ENCODE data around the gene ATXN1.
"Not testable (repeated sequence)": the region's sequence is repeated elsewhere in the genome, so short reads cannot be mapped to it uniquely, and the experiment has no call there.

ATXN1 gene

DNA sequence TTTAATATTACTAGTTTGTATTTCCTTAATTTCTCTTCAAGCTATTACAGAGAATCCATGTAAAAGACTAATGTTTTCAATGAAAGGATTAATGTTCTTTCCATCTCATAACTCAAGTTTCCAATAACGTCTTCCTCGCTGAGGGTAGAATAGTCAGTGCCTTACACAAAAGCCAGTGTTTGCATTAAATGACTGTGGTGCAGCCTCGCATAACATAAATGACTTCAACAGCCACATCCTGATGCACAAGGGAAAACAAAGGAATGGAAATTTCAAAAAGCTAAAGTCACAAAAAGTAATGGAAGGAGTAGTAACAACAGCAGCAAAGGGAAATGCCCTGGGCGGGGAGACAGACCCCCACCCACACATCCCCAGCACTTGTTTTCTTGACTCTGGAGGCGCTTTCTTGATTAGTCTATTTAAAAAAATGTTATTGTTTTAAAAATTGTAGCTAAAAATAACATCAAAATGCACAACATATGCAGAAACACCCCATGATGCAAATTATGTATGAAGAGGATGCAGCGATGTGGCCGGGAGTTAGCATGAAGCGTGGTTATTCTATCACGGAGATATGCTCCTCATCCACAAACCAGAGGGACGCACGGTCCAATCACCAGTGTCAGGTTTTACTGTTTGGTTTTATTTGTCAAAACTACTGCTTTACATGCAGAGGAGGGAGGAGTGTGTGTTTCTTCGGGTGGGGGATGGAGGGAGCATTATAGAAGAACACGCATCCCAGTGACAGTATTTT is 294.3 kb downstream of the ATXN1 start:
- Histone ChIP-seq H3K4me1 (ENCODE audit: control insufficient read depth, insufficient read depth, low read length) (peaks cover 2% of the 10 kb centered on the region; the same call in 1 of the 2 replicates), H3K27ac (ENCODE audit: low read length) (no peak overlapping the region), H3K9me3 (ENCODE audit: control insufficient read depth, insufficient read depth, low read length) (no peaks in the 10 kb centered on the region), H3K36me3 (ENCODE audit: control insufficient read depth, insufficient read depth, low read length) (no peaks in the 10 kb centered on the region), H3K27me3 (ENCODE audit: control insufficient read depth, insufficient read depth, low read length) (no peaks in the 10 kb centered on the region), H3K4me3 (ENCODE audit: low read length) (no peak overlapping the region)
- WGBS (ENCODE audit: insufficient coverage, insufficient read length), result no CpG with 5 or more reads among the region's 13 CpGs
- DNase-seq (ENCODE audit: low read depth, low spot score), result no peak

DNA sequence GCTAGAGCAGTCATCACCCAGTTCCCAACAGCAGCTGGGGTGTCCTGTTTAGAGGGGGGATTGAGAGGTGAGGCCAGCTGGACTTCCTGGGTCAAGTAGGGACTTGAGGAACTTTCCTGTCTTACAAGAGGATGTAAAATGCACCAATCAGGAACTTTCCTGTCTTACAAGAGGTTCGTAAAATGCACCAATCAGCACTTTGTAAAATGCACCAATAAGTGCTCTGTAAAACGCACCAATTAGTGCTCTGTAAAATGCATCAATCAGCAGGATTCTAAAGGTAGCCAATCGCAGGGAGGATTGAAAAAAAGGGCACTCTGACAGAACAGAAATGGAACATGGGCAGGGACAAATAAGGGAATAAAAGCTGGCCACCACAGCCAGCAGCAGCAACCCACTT is 297.2 kb downstream of the ATXN1 start:
- peaks cover 2% of the 10 kb centered on the region; the same call in 1 of the 2 replicates for H3K4me1 ChIP-seq (ENCODE audit: control insufficient read depth, insufficient read depth, low read length)
- H3K4me3 ChIP-seq (ENCODE audit: low read length), result no peak overlapping the region
- H3K27ac ChIP-seq (ENCODE audit: low read length), result no peak overlapping the region
- no peak for DNase-seq (ENCODE audit: low read depth, low spot score)
- H3K9me3 ChIP-seq (ENCODE audit: control insufficient read depth, insufficient read depth, low read length), result no peaks in the 10 kb centered on the region
- H3K36me3 ChIP-seq (ENCODE audit: control insufficient read depth, insufficient read depth, low read length), result no peaks in the 10 kb centered on the region
- WGBS (ENCODE audit: insufficient coverage, insufficient read length), result no CpG with 5 or more reads among the region's 3 CpGs
- H3K27me3 ChIP-seq (ENCODE audit: control insufficient read depth, insufficient read depth, low read length), result no peaks in the 10 kb centered on the region

- H3K4me3 ChIP-seq (ENCODE audit: low read length); DNase-seq (ENCODE audit: low read depth, low spot score); H3K27ac ChIP-seq (ENCODE audit: low read length); H3K27me3 ChIP-seq (ENCODE audit: control insufficient read depth, insufficient read depth, low read length); H3K36me3 ChIP-seq (ENCODE audit: control insufficient read depth, insufficient read depth, low read length); H3K9me3 ChIP-seq (ENCODE audit: control insufficient read depth, insufficient read depth, low read length); H3K4me1 ChIP-seq (ENCODE audit: control insufficient read depth, insufficient read depth, low read length): not testable (repeated sequence)
- WGBS (ENCODE audit: insufficient coverage, insufficient read length), result no CpG with 5 or more reads among the region's 4 CpGs
These were observed 298.0 kb downstream of the ATXN1 start for GRCh38 chr6:16463246-16463645.

- Histone ChIP-seq H3K27me3 (ENCODE audit: control insufficient read depth, insufficient read depth, low read length) (no peaks in the 10 kb centered on the region), H3K4me1 (ENCODE audit: control insufficient read depth, insufficient read depth, low read length) (no peaks in the 10 kb centered on the region), H3K9me3 (ENCODE audit: control insufficient read depth, insufficient read depth, low read length) (no peaks in the 10 kb centered on the region), H3K4me3 (ENCODE audit: low read length) (no peak overlapping the region), H3K36me3 (ENCODE audit: control insufficient read depth, insufficient read depth, low read length) (no peaks in the 10 kb centered on the region), H3K27ac (ENCODE audit: low read length) (no peak overlapping the region)
- no peak for DNase-seq (ENCODE audit: low read depth, low spot score)
- WGBS (ENCODE audit: insufficient coverage, insufficient read length), result no CpG with 5 or more reads among the region's 6 CpGs
These were observed 299.8 kb downstream of the ATXN1 start for GRCh38 chr6:16461491-16461890.

DNA sequence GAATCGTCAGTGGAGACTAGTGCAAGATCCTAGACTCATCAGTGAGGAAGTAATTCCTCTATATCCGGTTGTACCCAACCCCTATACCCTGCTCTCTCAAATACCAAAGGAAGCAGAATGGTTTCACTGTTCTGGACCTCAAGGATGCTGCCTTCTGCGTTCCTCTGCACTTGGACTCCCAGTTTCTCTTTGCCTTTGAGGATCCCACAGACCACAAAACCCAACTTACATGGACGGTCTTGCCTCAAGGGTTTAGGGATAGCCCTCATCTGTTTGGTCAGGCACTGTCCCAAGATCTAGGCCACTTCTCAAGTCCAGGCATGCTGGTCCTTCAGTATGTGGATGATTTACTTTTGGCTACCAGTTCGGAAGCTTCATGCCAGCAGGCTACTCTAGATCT is 301.8 kb downstream of the ATXN1 start:
- not testable (repeated sequence) for H3K27me3 ChIP-seq (ENCODE audit: control insufficient read depth, insufficient read depth, low read length); DNase-seq (ENCODE audit: low read depth, low spot score); H3K4me3 ChIP-seq (ENCODE audit: low read length); H3K9me3 ChIP-seq (ENCODE audit: control insufficient read depth, insufficient read depth, low read length); H3K27ac ChIP-seq (ENCODE audit: low read length); H3K4me1 ChIP-seq (ENCODE audit: control insufficient read depth, insufficient read depth, low read length); H3K36me3 ChIP-seq (ENCODE audit: control insufficient read depth, insufficient read depth, low read length)
- no CpG with 5 or more reads among the region's 5 CpGs for WGBS (ENCODE audit: insufficient coverage, insufficient read length)

GRCh38 chr6:16452348-16452747 is 308.9 kb downstream of the ATXN1 start:
- Histone ChIP-seq H3K36me3 (ENCODE audit: control insufficient read depth, insufficient read depth, low read length) (no peaks in the 10 kb centered on the region), H3K27ac (ENCODE audit: low read length) (no peak overlapping the region), H3K4me3 (ENCODE audit: low read length) (no peak overlapping the region), H3K27me3 (ENCODE audit: control insufficient read depth, insufficient read depth, low read length) (no peaks in the 10 kb centered on the region), H3K4me1 (ENCODE audit: control insufficient read depth, insufficient read depth, low read length) (no peaks in the 10 kb centered on the region), H3K9me3 (ENCODE audit: control insufficient read depth, insufficient read depth, low read length) (no peaks in the 10 kb centered on the region)
- no CpG with 5 or more reads among the region's 2 CpGs for WGBS (ENCODE audit: insufficient coverage, insufficient read length)
- DNase-seq (ENCODE audit: low read depth, low spot score), result no peak

DNA sequence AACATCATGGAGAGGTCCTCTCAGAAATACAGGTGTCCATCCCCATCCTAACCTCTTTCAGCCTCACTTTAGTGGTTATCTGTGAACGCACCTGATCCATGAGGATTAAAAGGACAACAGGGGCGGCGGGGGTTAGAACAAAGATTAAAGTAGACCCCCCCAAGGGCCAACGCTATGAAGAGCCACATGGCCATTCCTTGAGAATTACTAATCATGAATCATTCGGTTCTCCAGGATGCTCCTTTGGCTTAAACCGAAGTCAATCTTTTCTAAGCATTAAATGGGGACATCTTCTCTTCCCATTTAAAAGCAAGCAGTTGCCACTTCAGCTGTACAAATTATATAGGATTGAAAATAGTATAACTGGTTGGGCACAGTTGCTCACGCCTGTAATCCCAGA is 310.4 kb downstream of the ATXN1 start:
- Histone ChIP-seq H3K9me3 (ENCODE audit: control insufficient read depth, insufficient read depth, low read length) (no peaks in the 10 kb centered on the region), H3K27ac (ENCODE audit: low read length) (no peak overlapping the region), H3K27me3 (ENCODE audit: control insufficient read depth, insufficient read depth, low read length) (no peaks in the 10 kb centered on the region), H3K4me3 (ENCODE audit: low read length) (no peak overlapping the region), H3K36me3 (ENCODE audit: control insufficient read depth, insufficient read depth, low read length) (no peaks in the 10 kb centered on the region), H3K4me1 (ENCODE audit: control insufficient read depth, insufficient read depth, low read length) (no peaks in the 10 kb centered on the region)
- no CpG with 5 or more reads among the region's 7 CpGs for WGBS (ENCODE audit: insufficient coverage, insufficient read length)
- no peak for DNase-seq (ENCODE audit: low read depth, low spot score)

GRCh38 chr6:16450285-16450684 is 311.0 kb downstream of the ATXN1 start:
- no peak for DNase-seq (ENCODE audit: low read depth, low spot score)
- Histone ChIP-seq H3K4me1 (ENCODE audit: control insufficient read depth, insufficient read depth, low read length) (no peaks in the 10 kb centered on the region), H3K9me3 (ENCODE audit: control insufficient read depth, insufficient read depth, low read length) (no peaks in the 10 kb centered on the region), H3K27me3 (ENCODE audit: control insufficient read depth, insufficient read depth, low read length) (no peaks in the 10 kb centered on the region), H3K36me3 (ENCODE audit: control insufficient read depth, insufficient read depth, low read length) (no peaks in the 10 kb centered on the region), H3K27ac (ENCODE audit: low read length) (no peak overlapping the region), H3K4me3 (ENCODE audit: low read length) (no peak overlapping the region)
- no CpG with 5 or more reads among the region's 3 CpGs for WGBS (ENCODE audit: insufficient coverage, insufficient read length)

- H3K4me1 ChIP-seq (ENCODE audit: control insufficient read depth, insufficient read depth, low read length), result no peaks in the 10 kb centered on the region
- DNase-seq (ENCODE audit: low read depth, low spot score), result no peak
- WGBS (ENCODE audit: insufficient coverage, insufficient read length), result no CpG with 5 or more reads among the region's 2 CpGs
- no peaks in the 10 kb centered on the region for H3K9me3 ChIP-seq (ENCODE audit: control insufficient read depth, insufficient read depth, low read length)
- no peaks in the 10 kb centered on the region for H3K27me3 ChIP-seq (ENCODE audit: control insufficient read depth, insufficient read depth, low read length)
- H3K36me3 ChIP-seq (ENCODE audit: control insufficient read depth, insufficient read depth, low read length), result no peaks in the 10 kb centered on the region
- no peak overlapping the region for H3K27ac ChIP-seq (ENCODE audit: low read length)
- H3K4me3 ChIP-seq (ENCODE audit: low read length), result no peak overlapping the region
These were observed 315.0 kb downstream of the ATXN1 start for GRCh38 chr6:16446273-16446672.

DNA sequence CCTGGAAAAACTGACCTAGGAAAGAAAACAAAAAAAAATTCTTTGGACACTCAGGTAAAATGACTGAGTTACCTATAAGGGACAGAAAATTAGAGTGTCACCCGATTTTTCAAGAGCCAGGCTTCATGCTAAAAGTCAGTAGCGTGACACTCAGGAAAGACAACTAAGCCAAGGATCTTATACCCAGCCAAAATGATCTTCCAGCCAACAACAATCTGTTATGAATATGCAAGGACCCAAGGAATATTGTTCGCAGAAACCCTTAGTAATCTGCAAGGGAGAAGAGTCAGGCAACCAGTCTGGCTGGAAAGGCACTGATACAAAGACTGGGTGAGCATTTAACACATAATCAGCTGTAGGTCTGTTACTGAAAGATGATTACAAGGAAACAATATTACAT is 319.2 kb downstream of the ATXN1 start:
- H3K36me3 ChIP-seq (ENCODE audit: control insufficient read depth, insufficient read depth, low read length), result no peaks in the 10 kb centered on the region
- no peak overlapping the region for H3K27ac ChIP-seq (ENCODE audit: low read length)
- WGBS (ENCODE audit: insufficient coverage, insufficient read length), result no CpG with 5 or more reads among the region's 3 CpGs
- no peaks in the 10 kb centered on the region for H3K27me3 ChIP-seq (ENCODE audit: control insufficient read depth, insufficient read depth, low read length)
- no peaks in the 10 kb centered on the region for H3K4me1 ChIP-seq (ENCODE audit: control insufficient read depth, insufficient read depth, low read length)
- no peak overlapping the region for H3K4me3 ChIP-seq (ENCODE audit: low read length)
- no peak for DNase-seq (ENCODE audit: low read depth, low spot score)
- H3K9me3 ChIP-seq (ENCODE audit: control insufficient read depth, insufficient read depth, low read length), result no peaks in the 10 kb centered on the region

GRCh38 chr6:16441262-16441661 is 320.0 kb downstream of the ATXN1 start:
- no peak overlapping the region for H3K4me3 ChIP-seq (ENCODE audit: low read length)
- H3K27me3 ChIP-seq (ENCODE audit: control insufficient read depth, insufficient read depth, low read length), result no peaks in the 10 kb centered on the region
- no peaks in the 10 kb centered on the region for H3K36me3 ChIP-seq (ENCODE audit: control insufficient read depth, insufficient read depth, low read length)
- no peak for DNase-seq (ENCODE audit: low read depth, low spot score)
- H3K27ac ChIP-seq (ENCODE audit: low read length), result no peak overlapping the region
- H3K9me3 ChIP-seq (ENCODE audit: control insufficient read depth, insufficient read depth, low read length), result no peaks in the 10 kb centered on the region
- no CpG with 5 or more reads among the region's 2 CpGs for WGBS (ENCODE audit: insufficient coverage, insufficient read length)
- H3K4me1 ChIP-seq (ENCODE audit: control insufficient read depth, insufficient read depth, low read length), result no peaks in the 10 kb centered on the region
